ENCODE results near the gene CNKSR2.
A peak's percentile ranks its signal among the peaks of the same experiment; 100 is the strongest.
"Not testable (repeated sequence)": the region's sequence is repeated elsewhere in the genome, so short reads cannot be mapped to it uniquely, and the experiment has no call there.

CNKSR2 gene

DNA sequence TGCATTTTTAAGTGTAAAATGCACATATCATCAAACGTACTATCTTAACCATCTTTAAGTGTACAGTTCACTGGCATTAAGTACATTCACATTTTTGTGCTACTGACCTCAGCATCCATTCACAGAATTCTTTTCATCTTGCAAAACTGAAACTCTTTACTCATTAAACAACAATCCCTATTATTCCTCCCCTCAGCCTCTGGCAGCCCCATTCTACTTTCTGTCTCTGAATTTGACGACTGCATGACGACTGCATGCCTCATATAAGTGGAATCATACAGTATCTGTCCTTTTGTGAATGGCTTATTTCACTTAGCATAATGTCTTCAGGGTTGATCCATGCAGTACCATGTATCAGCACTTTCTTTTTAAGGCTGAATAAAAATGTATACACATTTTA lies 38.7 kb downstream of the CNKSR2 start:
- in situ Hi-C loops (cut with HindIII; ENCODE audit: low pct_ligation_motif_present, low pct_unique_long_range_greater_than_20kb, low sequenced_read_pairs), result no loop called here
- no peak for DNase-seq

DNA sequence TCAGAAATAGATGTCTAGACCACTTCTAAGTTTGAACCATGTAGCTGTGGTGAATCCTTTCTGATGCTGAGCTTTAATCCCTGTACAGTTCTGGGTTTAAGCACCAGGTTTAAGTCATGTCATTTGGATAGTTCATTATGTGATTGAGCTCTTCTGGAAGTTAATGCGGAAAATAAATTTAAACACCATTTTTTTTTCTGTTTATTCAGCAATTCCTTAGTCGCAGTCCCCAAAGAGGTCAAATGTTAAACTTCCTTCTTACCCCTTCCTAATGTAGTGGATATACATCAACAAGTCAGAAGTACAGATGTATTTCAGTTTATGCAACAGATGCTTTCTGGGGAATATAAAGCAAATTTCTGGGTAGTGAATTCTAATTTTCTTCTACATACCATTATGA lies 52.9 kb downstream of the CNKSR2 start:
- in situ Hi-C loops (cut with HindIII; ENCODE audit: low pct_ligation_motif_present, low pct_unique_long_range_greater_than_20kb, low sequenced_read_pairs), result no loop called here
- DNase-seq, result no peak

DNA sequence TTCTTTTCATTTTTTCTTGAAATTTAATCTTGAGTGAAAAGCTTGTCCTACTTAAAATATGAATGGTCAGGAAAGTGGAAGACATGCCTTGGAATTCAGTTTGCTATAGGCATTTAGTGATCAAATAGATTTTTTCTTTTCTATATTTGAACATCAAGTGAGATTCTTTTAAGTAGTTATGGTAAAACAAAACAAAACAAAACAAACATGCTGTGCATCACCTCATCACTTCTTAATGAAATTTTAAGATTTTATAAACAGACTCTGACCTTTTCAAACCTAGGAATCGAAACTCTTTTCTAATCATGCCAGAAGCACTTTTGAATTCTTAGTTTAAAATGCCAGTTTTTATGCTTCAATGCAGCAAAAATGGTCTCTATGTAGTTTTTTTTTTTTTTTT lies 62.8 kb downstream of the CNKSR2 start:
- in situ Hi-C loops (cut with HindIII; ENCODE audit: low pct_ligation_motif_present, low pct_unique_long_range_greater_than_20kb, low sequenced_read_pairs), result no loop called here
- no peak for DNase-seq

DNA sequence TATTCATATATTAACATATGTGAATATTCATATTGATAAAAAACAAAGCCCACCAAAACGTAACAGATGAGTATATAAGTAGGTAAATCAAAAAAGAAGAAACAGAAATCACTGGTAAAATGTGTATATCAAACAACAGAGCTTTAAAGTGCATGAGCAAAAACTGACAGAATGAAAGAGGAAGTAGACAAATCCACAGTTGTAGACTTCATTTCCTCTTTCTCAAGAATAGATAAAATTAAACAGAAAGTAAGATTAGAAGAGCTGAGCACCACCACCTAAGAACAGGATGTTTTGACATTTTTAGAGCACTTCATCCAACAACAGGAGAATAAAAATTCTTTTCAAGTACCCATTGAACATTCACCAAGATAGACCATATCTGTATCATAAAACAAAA lies 64.6 kb downstream of the CNKSR2 start:
- in situ Hi-C loops (cut with HindIII; ENCODE audit: low pct_ligation_motif_present, low pct_unique_long_range_greater_than_20kb, low sequenced_read_pairs), result no loop called here
- no peak for DNase-seq

DNA sequence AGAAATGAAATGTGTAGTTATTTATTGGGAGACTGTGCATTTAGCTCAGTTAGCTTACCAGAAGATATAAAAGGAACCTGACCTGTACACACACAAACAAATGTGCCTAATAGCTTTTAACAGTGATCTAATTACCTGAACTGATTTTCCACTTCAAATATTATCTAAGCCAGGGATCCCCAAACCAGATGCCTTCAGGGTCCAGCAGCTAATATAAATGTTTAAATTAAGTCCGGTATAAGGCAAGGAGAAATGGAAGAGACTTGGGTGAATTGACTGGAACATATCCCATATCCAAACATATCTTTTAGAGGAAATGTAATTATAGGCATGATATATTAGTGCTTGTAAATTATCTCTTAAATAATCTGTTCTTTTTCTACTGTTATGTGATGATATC lies 66.7 kb downstream of the CNKSR2 start:
- in situ Hi-C loops (cut with HindIII; ENCODE audit: low pct_ligation_motif_present, low pct_unique_long_range_greater_than_20kb, low sequenced_read_pairs), result no loop called here

DNA sequence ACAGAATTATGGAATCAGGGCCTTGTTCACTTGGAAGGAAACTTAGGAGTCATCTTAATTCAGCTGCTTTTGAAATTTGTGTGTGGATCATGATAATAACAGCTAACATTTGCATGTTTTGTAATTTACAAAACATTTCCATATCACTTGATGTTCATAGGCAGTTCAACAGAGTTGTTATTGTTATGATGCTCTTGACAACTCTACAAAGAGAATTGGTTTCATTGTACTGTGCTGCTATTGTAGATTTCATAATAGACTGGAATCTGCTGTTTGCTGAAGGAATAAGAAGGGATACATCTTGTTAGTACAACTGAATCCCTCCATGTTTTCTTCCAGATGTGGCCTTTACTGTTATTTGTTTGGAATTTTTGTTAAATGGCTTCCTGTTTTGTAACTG lies 83.5 kb downstream of the CNKSR2 start:
- in situ Hi-C loops (cut with HindIII; ENCODE audit: low pct_ligation_motif_present, low pct_unique_long_range_greater_than_20kb, low sequenced_read_pairs), result no loop called here

More for the DNA sequence above, 66.7 kb downstream of the CNKSR2 start:
- no peak for DNase-seq

DNA sequence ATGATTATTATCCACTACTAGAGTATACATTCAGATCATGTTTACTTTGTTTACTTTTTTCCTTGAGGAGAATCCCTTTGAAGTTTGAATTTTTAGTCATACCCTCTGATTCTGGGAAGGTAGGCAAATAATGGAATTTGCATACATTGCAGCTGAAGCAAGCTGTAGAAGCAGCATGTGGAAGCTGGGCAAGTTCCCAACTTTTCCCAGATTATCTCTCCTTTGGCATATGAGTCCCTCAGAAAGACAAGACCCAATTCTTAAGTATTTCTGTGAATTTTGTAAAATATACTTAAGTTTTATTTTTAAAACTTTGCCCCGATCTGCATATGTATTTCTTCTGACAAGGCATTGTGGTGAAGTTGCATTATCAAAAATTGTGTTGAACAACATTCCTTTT lies 94.9 kb downstream of the CNKSR2 start:
- in situ Hi-C loops (cut with HindIII; ENCODE audit: low pct_ligation_motif_present, low pct_unique_long_range_greater_than_20kb, low sequenced_read_pairs), result no loop called here
- no peak for DNase-seq

More for the DNA sequence above, 83.5 kb downstream of the CNKSR2 start:
- DNase-seq, result no peak

DNA sequence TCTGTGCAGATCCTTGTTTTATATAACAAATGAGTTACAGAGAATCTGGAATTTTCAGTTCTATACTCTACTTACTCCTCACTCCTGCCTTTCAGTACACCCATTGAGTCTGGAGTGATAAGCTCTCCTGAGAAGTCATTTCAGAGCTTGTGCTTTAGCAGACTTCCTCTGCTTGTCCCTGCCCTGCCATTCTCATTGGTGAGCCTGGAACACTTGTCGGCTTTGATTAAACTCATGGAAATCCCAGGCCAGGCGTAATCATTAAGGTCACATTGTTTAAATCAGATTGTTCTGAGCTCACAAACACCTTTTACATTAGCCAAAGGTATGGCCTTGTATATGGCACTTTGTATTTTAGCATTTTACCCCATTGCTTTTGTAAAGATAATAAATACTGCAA lies 102.7 kb downstream of the CNKSR2 start:
- no peak for DNase-seq
- in situ Hi-C loops (cut with HindIII; ENCODE audit: low pct_ligation_motif_present, low pct_unique_long_range_greater_than_20kb, low sequenced_read_pairs), result no loop called here

DNA sequence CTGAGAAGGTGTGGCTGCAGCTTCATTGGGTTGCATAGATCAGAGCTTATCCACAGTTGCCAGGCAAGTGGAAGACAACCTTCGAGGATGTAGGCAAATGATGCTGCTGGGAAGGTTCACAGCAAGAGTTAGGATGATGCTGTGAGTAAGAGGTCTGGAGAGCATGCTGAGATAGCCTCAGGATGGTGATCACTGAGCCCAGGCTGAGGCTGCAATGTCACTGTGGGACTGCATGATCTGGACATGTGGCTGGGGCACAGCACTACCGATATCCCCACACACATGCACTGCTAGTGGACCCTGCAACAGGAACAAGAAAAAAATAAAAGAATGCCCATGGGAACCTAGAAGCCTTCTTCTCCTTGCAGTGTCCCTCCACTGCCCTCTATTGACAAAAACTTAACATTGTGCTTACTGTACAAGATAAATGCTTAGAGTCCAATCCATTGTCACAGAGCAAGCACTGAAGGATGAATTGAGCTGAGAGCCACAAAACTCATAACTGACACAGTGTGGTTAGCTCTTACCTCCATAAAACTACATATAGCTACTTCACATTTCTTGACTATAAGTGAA lies 105.6 kb downstream of the CNKSR2 start:
- peak; percentile 41 for DNase-seq
- in situ Hi-C loops (cut with HindIII; ENCODE audit: low pct_ligation_motif_present, low pct_unique_long_range_greater_than_20kb, low sequenced_read_pairs), result no loop called here

DNA sequence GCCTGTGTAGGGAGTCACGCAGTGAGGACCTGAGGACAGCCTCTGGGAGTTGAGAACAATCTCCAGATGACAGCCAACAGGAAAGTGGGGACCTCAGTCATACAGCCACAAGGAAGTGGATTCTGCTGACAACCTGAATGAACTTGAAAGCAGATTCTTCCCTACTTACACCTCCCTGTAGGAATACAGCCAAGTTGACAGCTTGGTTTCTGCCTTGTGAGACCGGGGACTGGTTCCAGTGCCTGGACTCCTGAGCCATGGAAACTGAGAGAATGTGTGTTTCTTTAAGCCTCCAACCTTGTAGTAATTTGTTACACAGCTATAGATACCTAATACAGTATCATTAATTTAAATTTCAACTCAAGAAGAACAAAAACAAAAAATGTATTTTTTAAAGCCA lies 107.5 kb downstream of the CNKSR2 start:
- in situ Hi-C loops (cut with HindIII; ENCODE audit: low pct_ligation_motif_present, low pct_unique_long_range_greater_than_20kb, low sequenced_read_pairs), result no loop called here
- no peak for DNase-seq

DNA sequence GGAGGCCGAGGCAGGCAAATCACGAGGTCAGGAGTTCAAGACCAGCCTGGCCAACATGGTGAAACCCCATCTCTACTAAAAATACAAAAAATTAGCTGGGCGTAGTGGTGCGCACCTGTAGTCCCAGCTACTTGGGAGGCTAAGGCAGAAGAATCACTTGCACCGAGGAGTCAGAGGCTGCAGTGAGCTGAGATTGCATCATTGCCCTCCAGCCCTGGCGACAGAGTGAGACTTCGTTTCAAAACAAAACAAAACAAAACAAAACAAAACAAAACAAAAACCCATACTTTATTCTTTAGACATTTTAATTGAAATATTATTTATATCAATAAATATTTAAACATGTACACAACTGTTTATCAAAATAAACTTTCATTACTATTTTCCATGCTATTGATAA lies 109.8 kb downstream of the CNKSR2 start:
- in situ Hi-C loops (cut with HindIII; ENCODE audit: low pct_ligation_motif_present, low pct_unique_long_range_greater_than_20kb, low sequenced_read_pairs); DNase-seq: not testable (repeated sequence)

DNA sequence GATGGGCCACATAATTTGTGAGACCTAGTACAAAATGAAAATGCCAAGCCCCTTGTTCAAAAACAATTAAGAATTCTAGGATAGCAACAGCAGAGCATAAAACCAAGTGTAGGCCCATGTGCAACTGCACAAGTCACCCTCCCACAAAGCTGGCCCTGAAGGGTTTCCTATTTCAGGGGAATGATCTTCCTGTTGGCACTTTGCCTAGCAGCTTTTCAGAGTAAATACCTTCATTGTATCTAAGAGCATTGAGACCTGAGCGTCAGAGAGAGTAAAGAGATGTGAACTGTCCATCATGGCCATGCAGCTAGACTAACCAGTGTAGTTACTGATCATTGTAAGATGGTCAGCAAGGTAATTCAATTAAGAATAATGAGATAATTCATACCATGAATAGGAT lies 113.6 kb downstream of the CNKSR2 start:
- in situ Hi-C loops (cut with HindIII; ENCODE audit: low pct_ligation_motif_present, low pct_unique_long_range_greater_than_20kb, low sequenced_read_pairs), result no loop called here
- no peak for DNase-seq

DNA sequence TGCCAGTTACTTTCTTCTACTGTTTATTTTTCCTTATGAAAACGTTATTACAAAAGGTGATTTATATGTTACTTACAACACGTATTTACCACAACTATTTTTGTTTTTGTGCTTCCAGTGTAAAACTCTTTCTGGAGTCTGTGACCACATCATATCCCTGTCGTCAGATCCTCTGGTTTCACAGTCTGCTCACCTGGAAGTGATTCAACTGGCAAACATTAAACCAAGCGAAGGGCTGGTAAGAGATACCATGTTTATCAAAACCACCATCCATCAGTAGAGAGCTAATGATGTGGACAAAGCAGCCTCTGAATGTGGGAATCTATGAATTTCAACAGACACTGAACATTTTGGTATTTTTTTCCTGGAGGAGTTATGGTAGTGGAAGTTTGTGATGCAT lies 116.1 kb downstream of the CNKSR2 start:
- no peak for DNase-seq
- in situ Hi-C loops (cut with HindIII; ENCODE audit: low pct_ligation_motif_present, low pct_unique_long_range_greater_than_20kb, low sequenced_read_pairs), result no loop called here

DNA sequence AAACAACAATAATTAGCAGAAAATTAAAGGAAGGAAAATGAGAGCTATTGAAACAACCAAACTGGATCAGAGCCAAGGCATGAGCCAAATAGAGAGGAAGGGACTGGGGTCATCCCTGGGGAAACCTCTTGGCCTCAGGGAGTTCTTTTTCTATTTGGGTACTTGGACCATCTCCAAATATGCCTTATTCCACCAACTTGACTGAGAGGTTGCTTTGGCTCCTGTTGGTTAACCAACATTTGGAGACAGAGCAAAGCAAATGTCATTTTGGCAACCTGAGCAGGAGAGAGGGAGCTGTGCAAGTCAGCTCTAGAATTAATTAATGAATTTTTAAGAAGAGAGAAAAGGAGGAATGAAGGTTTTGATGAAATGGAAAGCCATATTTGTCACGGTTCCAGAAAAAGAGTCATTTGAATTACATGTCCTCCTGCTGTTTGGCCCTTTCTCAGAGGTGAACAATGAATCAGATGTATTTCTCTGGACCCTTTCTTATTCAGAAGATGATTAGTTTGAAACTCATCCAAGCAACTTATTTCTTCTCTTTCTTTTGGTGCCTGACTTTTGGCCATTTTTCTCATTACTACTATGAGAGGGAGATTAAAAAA lies 119.1 kb downstream of the CNKSR2 start:
- in situ Hi-C loops (cut with HindIII; ENCODE audit: low pct_ligation_motif_present, low pct_unique_long_range_greater_than_20kb, low sequenced_read_pairs), result no loop called here

DNA sequence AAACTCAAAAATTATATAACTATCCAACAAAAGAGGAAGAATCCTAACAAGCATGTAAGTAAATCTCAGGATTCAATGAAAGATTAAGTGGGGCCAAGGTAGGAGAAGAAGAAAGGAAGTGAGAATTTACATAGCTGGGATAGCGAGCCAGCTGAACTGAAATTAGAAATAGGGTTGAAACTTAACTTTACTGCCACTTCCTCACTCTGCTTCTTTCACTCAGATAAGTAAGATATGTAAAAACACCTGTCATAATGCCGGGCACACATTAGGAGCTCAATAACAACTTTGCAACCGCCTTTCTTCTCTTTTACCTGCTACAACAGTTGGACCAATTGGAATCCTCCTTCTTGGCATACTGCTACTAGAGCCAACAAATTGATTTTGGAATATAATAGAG lies 129.4 kb downstream of the CNKSR2 start:
- in situ Hi-C loops (cut with HindIII; ENCODE audit: low pct_ligation_motif_present, low pct_unique_long_range_greater_than_20kb, low sequenced_read_pairs), result no loop called here
- no peak for DNase-seq

More for the DNA sequence above, 119.1 kb downstream of the CNKSR2 start:
- DNase-seq, result no peak

DNA sequence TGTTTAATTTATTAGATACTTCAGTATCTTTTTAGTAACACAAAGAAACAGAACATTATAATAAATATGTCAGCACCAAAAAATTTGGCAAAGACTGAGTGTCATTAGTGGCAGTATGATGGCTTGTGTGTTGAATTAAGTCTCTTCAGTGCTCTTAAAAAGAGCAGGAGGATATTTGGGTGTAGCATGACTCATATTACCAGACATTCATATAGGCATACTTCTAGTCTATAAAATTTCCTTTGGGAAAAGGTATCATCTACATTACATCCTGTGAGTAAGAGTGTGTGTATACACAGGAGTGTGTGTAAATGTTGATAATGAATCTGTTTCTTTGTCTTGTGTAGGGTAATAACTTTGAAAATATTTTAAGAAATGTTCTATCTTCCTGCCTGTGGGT lies 135.7 kb downstream of the CNKSR2 start:
- in situ Hi-C loops (cut with HindIII; ENCODE audit: low pct_ligation_motif_present, low pct_unique_long_range_greater_than_20kb, low sequenced_read_pairs), result no loop called here
- DNase-seq, result no peak

DNA sequence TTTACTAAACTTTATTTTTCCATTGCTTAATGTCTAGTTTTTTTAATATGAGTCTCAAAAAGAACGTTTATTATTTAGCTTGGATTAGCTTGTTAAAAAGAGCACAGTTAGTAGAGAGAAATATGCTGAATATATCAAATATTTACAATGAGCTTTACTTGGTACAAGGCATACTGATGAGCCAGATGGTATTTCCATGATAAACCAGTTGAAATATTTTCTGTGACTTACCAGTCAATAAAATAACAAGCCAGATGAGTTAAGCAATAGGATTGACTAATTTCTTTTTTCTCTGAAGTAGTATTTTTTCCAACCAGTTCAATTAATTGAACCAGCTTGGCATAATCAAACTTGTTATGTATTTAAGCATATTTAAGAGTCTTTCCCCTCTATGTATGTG lies 149.8 kb downstream of the CNKSR2 start:
- in situ Hi-C loops (cut with HindIII; ENCODE audit: low pct_ligation_motif_present, low pct_unique_long_range_greater_than_20kb, low sequenced_read_pairs), result no loop called here
- no peak for DNase-seq

DNA sequence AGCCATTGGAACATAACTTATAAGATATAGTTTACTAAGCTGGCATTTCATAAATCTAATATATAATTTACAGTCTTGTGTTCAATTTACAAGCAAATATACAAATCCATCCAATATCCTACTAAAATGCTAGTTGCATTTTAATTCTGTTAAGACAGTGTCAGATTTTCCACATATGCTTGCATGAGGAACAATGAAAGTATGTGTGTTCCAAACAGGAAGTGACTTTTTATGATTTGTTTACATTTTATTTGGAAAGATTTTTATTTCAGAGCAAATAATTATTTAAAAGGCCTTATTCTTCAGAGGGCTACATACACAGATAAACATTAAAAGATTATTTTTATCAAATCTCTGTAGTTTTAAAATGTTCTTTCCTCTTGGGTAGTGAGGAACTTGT lies 153.9 kb downstream of the CNKSR2 start:
- no peak for DNase-seq
- in situ Hi-C loops (cut with HindIII; ENCODE audit: low pct_ligation_motif_present, low pct_unique_long_range_greater_than_20kb, low sequenced_read_pairs), result no loop called here

DNA sequence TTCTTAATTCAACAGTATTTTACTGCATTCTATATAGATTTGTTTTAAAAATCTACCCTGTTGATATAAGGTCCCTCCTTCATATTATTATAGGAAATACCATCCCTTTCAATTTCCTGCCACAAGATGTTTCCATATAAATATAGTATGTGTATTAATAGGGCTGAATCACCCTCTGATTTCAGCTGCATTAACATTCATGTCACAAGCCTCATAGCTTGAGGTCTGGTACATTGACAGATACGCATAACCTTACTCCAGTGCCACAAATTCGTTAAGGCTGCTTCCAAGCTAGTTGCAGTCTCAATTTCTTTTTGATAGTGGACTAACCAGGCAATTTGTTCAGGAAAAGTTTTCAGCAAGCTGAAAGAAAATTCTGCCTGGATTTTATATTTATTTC lies 155.6 kb downstream of the CNKSR2 start:
- no peak for DNase-seq
- in situ Hi-C loops (cut with HindIII; ENCODE audit: low pct_ligation_motif_present, low pct_unique_long_range_greater_than_20kb, low sequenced_read_pairs), result no loop called here

DNA sequence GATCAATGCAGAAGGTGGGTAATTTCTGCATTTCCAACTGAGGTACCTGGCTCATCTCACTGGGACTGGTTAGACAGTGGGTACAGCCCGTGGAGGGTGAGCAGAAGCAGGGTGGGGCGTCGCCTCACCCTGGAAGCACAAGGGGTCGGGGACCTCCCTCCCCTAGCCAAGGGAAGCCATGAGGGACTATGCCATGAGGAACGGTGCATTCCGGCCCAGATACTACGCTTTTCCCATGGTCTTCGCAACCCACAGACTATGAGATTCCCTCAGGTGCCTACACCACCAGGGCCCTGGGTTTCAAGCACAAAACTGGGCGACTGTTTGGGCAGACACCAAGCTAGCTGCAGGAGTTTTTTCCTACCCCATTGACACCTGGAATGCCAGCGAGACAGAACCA lies 170.4 kb downstream of the CNKSR2 start:
- in situ Hi-C loops (cut with HindIII; ENCODE audit: low pct_ligation_motif_present, low pct_unique_long_range_greater_than_20kb, low sequenced_read_pairs); DNase-seq: not testable (repeated sequence)

DNA sequence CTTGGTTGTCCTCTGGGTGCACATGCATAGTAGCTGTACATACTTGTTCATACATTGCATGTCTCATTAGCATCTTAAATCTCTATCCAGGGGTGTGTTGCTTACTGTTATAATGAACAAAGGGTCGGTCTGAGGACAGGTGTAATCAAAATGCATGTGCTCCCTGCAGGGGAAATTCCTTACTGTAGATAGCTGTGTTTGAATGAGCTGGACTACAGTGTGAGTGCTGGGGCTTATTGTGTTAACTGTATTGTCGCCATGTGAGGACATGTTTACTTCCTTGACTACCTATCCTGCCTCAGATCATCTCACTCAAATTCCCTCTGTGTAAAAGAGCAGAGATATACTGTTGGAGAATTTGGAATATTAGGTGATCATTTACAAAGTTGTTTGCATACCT lies 185.2 kb downstream of the CNKSR2 start:
- no peak for DNase-seq
- in situ Hi-C loops (cut with HindIII; ENCODE audit: low pct_ligation_motif_present, low pct_unique_long_range_greater_than_20kb, low sequenced_read_pairs), result no loop called here
